Fibroblast of mammary gland (primary cell): Measurements from ENCODE around the gene LGALSL.

Experiments used
- DNase-seq: peaks from one replicate; pipeline ENCODE4 v3.0.0-alpha.2; 2010; ENCODE audit warnings: low read depth
- H3K4me3 ChIP-seq: 2 replicates; pipeline ENCODE4 v1.5.1; 2011; ENCODE audit warnings: low read depth, mild to moderate bottlenecking, low read length, moderate library complexity; ENCODE audit not compliant: control insufficient read depth
- TF ChIP-seq, protein P1 (sequence below): conservative IDR thresholded peaks from 2 replicates; pipeline ENCODE4 v1.5.1; 2011; ENCODE audit warnings: low read depth, low read length, inconsistent platforms; ENCODE audit not compliant: control insufficient read depth, insufficient read depth

Gene LGALSL

DNA sequence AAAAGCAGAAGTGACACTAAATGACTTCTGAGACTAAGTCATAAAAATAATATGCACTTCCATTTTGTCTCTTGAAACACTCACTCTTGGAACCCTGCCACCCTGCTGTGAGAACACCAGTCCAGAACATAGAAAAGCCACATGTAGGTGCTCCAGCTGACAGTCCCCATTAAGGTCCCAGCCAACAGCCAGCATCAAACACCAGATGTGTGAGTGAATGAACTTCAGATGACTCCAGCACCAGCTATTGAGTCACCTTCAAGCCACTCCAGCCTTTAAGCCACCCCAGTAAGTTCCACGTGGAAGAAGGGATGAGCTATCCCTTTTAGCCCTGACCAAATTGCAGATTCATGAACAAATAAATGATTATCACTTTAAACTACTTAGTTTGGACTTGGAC is 31.5 kb upstream of the LGALSL start:
- TF ChIP-seq, protein P1, sequence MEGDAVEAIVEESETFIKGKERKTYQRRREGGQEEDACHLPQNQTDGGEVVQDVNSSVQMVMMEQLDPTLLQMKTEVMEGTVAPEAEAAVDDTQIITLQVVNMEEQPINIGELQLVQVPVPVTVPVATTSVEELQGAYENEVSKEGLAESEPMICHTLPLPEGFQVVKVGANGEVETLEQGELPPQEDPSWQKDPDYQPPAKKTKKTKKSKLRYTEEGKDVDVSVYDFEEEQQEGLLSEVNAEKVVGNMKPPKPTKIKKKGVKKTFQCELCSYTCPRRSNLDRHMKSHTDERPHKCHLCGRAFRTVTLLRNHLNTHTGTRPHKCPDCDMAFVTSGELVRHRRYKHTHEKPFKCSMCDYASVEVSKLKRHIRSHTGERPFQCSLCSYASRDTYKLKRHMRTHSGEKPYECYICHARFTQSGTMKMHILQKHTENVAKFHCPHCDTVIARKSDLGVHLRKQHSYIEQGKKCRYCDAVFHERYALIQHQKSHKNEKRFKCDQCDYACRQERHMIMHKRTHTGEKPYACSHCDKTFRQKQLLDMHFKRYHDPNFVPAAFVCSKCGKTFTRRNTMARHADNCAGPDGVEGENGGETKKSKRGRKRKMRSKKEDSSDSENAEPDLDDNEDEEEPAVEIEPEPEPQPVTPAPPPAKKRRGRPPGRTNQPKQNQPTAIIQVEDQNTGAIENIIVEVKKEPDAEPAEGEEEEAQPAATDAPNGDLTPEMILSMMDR = no peak
- peak; percentile 27 for DNase-seq
- no peak overlapping the region for H3K4me3 ChIP-seq

DNA sequence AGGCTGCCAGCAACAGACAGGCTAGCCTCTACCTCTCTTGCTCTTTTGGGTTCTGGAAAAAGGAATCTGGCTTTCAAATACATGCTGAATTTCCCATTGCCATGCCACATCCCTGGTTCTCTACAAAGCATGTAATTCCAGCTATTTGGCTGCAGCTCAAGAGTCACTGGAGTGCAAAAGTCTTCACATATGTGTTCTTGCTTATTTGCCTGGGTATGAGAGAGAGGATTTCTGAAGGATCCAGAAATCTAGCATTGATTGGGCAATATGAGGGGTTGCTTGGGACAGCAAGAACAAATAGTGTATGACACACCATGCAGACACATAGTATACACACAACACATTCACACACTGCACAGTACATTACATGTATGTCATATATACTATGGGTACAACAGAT is 30.7 kb upstream of the LGALSL start:
- TF ChIP-seq, protein P1 = no peak
- no peak for DNase-seq
- no peak overlapping the region for H3K4me3 ChIP-seq

DNA sequence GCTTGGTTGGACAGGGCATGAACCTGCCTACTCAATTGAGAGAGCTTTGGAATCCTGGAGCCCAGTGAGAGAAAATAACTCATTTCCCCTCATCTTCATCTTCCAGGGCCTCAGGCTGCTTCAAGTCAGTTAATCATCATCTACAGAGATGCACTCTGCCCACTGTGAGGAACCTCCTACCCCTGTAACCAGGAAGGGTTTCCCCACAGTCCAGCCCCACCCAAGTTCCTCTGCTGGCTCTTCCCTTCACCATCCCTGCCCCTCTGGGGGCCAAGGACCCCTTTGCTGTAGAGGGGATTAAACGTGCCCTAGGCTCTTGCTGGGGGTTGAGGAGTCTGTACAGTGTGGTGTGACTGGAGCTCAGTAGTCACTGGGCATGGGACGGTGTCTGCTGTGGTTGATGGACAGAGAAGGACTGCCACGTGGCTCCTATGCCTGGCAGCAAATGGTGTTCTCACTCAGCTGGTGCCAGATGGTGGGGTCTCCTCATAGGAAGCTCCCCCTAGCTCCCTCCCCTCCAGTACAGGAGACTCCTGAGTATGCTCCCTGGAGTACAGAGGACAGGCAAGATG is 29.5 kb upstream of the LGALSL start:
- DNase-seq = no peak
- TF ChIP-seq, protein P1 = no peak
- H3K4me3 ChIP-seq = no peak overlapping the region

DNA sequence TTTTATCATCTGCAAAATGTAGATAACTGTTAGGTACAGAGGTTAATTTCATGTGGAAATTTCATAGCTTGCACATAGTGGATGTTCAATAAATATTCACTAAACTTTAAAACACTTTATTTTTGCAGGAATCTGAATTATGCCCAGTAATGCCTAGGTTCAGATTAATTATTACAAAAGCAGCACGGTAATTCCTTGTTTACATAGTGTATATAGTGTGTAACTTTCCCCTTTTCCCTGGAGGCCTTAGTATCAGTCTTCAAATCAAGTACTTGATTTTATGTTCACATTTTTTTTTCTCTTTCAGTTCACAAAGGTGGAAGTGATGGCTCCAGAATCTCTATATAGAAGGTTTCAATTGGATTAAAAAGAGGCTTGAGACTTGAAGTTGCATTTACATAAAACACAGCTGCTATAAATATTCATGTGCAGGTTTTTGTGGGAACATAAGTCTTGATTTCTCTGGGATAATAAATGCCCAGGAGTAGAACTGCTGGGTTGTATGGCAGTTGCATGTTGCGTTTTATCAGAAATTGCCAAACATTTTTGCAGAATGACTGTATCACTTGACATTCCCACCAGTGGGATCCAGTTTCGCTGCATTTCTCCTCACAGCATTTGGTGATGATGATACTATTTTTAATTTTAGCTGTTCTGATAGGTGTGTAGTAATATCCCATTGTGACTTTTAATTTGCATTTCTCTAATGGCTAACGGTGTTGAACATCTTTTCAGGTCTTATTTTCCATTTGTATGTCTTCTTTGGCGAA is 27.6 kb upstream of the LGALSL start:
- TF ChIP-seq, protein P1 = no peak
- DNase-seq = peak; percentile 18
- no peak overlapping the region for H3K4me3 ChIP-seq

DNA sequence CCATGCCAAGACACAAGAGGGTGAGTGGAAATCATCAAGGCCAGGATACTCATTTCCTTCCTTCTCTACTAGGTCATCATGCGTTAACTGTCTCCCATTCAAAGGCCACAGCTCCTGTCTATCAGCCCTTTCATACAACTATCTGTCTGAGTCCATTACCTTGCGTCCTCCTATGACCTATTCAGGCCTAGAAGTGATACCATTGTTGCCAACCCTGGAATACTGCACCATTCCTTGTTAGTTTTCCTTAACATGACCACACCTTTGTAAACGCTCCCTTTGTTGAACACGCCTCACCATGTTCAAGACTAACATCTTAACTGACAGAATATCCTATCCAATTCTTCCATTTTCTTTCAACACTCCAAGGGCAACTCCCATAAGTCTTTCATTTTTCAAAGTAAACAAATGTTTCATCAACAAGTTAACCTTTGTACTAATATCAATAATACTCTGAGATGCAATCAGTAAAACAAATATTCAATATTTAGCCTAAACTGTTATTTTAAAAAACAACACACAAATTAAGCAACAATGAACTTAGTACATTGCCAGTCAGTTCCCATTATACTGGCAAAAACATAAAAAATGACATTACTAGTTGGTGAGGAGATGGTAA is 19.8 kb upstream of the LGALSL start:
- TF ChIP-seq, protein P1 = no peak
- DNase-seq = no peak
- no peak overlapping the region for H3K4me3 ChIP-seq

DNA sequence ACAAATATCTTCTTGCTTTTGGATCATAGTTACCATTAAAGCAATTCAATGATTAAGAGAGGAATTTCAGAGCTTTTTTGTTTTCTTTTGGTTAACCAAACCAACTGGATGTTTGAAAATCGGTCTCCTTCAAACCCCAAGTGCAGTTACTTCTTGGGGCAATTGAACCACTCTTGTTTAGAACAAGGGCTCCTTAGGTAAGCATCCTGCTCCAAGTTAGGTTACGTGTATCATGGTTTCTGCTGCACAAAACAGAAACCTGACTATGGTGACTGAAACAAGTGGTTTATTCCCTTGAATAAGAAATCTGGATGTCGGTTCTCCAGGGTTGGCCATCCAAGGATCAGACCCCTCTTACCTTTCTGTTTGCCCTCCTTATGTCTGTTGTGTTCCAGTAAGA is 16.1 kb upstream of the LGALSL start:
- TF ChIP-seq, protein P1 = no peak
- no peak for DNase-seq
- H3K4me3 ChIP-seq = no peak overlapping the region
